Adrenal gland (tissue), 5 donors: ENCODE measurements around the gene EYS.

Experiments
- CTCF ChIP-seq, 6 experiments: fragments of 450-650 bp in 4 of 6; fragments of 200-600 bp in 2 of 6; sonication (generic) in 1 of 6; IDR thresholded peaks; 1 replicate in 5 of 6; 2 replicates in 1 of 6; pipeline versions ENCODE4 v1.5.1 to v1.8.0; 2016 to 2021; ENCODE audit warnings: antibody characterized with exemption in 6 of 6, mild to moderate bottlenecking in 2 of 6, moderate library complexity in 1 of 6
- POLR2A ChIP-seq, 2 donors: fragments of 450-650 bp; IDR thresholded peaks; one replicate each; pipeline ENCODE4 v1.6.1; 2017; ENCODE audit warnings: antibody characterized with exemption in 2 of 2, mild to moderate bottlenecking in 2 of 2, moderate library complexity in 1 of 2
- donor health status: DM: no; HTN: no; CAD: no.

- no peak for TF ChIP-seq CTCF (IDR thresholded peaks at IDR 0.05)
- no peak for TF ChIP-seq POLR2A (IDR thresholded peaks at IDR 0.05)
Observed at GRCh38 chr6:63868351-63868750, 1838.7 kb downstream of the EYS start.
